DMS79 (cell line): ENCODE data around the gene SMIM28.

Experiments used
- DNase-seq: peaks from one replicate; lab custom pipeline; 2025; lab: John Stamatoyannopoulos, UW

SMIM28 gene

DNA sequence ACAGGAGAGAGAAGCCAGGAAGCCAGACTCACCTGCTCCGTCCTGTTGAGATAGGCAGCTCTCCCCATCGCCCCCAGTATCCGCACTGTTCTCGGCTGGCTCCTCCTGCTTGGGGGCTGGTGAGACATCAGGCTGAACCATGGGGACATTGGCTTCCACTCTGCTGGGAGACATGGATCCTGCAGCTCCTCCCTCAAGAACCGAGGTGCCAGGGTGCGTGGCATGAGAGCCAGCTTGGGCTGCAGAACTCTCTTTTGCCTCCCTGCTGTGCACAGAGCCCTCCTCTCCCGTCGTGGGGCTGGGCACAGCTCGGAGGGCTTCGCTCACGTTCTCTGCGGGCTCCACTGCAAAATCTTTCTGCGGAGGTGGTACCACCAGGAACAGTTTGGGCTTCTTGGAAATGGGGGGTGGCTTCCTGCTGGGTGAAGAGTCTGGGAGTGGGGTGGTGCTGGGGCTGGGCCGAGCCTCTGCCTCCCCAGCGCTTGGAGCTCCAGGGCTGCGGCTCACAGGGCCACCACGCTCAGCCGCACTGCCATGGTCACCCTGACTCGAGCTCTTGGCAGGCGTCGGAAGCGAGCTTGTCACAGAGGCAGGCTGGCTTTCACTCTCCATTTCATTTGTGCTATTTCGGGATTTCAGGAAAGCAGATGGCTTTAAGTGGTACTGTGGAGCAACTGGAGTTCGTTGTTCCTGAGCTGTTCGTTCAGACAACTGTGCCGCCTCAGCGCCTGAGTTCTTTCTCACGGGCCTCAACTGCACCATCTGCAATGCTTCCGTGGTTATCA, 52.8 kb downstream of the SMIM28 start:
- DNase-seq = no peak

DNA sequence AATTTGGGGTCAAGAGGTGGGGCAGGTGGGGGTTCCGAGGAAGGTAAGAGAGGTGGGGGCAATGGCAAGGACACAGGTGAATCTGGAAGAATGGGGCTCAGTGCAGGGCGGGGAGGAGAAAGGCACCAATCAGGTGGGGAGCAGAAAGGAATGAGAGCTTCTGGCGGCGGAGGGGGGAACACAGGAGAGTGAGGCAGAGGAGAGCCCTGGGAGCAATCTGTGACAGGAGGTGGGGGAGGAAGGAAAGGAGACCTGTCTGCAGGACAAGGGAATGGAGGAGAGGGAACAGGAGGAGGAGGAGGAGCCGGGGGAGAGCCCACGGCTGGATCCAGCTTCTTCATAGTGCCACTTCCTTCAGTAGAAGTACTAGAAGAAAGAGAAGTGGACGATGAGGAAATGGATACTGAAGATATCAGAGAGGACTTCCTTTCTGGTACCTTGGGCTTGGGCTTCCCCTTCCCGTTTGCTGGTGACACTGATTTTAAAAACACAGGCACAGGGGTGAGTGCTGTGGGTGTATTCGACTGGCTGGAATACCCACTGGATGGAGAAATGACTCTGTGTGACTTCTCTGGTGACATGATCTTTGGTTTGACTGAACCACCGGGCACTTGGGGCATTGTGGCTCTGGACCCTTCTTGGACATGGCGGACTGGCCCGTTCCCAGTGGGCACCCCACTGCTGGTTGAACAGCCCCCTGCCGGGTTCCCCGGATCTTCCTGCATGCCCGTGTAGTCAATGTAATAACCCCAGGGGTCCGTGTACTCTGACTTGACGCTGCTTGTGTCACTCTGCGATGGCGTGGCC, 53.8 kb downstream of the SMIM28 start:
- DNase-seq = no peak

DNA sequence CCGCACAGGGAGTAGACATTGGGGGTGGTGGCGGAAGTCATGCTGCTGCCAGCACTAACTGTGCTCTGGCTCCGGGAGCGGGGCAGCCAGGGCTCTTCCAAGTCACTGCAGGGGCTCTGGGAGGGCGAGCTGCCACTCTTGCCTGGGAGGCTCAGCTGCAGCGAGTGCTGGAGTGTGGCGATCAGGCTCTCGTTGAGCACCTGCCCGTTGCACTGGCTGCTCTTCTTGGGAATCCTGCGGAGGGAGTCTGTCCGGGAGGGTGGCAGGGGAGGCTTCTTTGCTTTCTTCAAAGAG, 54.3 kb downstream of the SMIM28 start:
- DNase-seq = no peak
